Fibroblast of the aortic adventitia (primary cell): ENCODE measurements around the gene KIAA1191. TPM values are rescaled to one million over a fixed set of nuclear protein-coding genes. Genes with fewer than 3 reads are reported as not detected.
A peak's percentile ranks its signal among the peaks of the same experiment; 100 is the strongest.

ENCODE experiments used
- DNase-seq: peaks from one replicate; pipeline ENCODE4 v3.0.0-alpha.2; 2010; ENCODE audit warnings: low read depth
- H3K4me3 ChIP-seq: 2 replicates; pipeline ENCODE4 v1.5.1; 2011; ENCODE audit warnings: low read depth, mild to moderate bottlenecking, control low read depth, low read length, moderate library complexity
- total RNA-seq: library from RNA; depleted of rRNA; stranded (reverse); fragments of >200 nt; gene quantifications from 2 replicates; pipeline ENCODE4 v1.2.3, GENCODE V29; 2012; ENCODE audit warnings: low replicate concordance
- TF ChIP-seq, protein P1 (sequence below): IDR thresholded peaks from 2 replicates; pipeline ENCODE4 v1.5.1; 2011; ENCODE audit warnings: mild to moderate bottlenecking, low read length, control low read depth, inconsistent platforms; ENCODE audit not compliant: insufficient read depth

KIAA1191 gene
- total RNA-seq, 1 donor, result 81.8 TPM

GRCh38 chr5:176341325-176342157, 20.0 kb downstream of the KIAA1191 start:
- DNase-seq, result no peak

DNA sequence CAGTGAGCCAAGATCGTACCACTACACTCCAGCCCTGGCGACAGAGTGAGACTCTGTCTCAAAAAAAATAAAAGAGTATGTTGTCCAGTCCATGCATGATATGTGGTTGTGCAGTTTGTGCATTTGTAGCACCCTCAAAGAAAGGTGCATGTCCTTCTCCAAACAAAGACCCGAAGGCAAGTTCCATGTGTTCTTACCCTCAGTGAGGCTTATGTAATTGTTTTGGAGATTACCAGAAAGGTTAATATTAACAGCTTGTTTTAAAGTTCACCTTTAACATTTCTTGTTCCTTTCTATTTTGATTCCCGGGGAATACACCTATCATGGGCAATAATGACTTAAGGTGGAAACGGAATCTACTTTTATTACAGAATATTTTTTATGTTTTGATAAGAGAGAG, 22.3 kb downstream of the KIAA1191 start:
- H3K4me3 ChIP-seq, result no peak overlapping the region
- TF ChIP-seq, protein P1, sequence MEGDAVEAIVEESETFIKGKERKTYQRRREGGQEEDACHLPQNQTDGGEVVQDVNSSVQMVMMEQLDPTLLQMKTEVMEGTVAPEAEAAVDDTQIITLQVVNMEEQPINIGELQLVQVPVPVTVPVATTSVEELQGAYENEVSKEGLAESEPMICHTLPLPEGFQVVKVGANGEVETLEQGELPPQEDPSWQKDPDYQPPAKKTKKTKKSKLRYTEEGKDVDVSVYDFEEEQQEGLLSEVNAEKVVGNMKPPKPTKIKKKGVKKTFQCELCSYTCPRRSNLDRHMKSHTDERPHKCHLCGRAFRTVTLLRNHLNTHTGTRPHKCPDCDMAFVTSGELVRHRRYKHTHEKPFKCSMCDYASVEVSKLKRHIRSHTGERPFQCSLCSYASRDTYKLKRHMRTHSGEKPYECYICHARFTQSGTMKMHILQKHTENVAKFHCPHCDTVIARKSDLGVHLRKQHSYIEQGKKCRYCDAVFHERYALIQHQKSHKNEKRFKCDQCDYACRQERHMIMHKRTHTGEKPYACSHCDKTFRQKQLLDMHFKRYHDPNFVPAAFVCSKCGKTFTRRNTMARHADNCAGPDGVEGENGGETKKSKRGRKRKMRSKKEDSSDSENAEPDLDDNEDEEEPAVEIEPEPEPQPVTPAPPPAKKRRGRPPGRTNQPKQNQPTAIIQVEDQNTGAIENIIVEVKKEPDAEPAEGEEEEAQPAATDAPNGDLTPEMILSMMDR, result no peak
- no peak for DNase-seq

More at GRCh38 chr5:176341325-176342157, 20.0 kb downstream of the KIAA1191 start:
- no peak overlapping the region for H3K4me3 ChIP-seq
- TF ChIP-seq, protein P1, result no peak

DNA sequence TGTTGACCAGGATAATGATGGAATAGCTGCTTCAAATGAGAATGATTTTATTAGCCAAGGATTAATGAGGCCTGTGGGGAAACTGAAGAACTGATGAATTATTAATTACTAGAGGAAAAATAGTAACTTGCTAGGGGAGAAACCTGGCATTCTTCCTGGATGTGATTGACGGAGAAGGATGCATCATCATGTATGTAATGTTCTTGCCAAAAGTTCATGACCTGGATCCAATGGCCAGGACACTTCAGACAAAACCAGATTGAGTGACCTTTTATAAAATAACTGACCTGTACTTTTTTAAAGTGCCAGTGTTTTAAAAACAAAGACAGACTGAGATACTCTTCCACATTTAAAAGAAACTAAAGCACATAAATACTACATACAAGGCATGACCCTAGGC, 23.7 kb downstream of the KIAA1191 start:
- no peak for DNase-seq
- TF ChIP-seq, protein P1, result no peak

GRCh38 chr5:176334031-176334770, 27.4 kb downstream of the KIAA1191 start:
- H3K4me3 ChIP-seq, result no peak overlapping the region
- TF ChIP-seq, protein P1, result no peak
- no peak for DNase-seq

More for the DNA sequence above, 23.7 kb downstream of the KIAA1191 start:
- H3K4me3 ChIP-seq, result no peak overlapping the region

DNA sequence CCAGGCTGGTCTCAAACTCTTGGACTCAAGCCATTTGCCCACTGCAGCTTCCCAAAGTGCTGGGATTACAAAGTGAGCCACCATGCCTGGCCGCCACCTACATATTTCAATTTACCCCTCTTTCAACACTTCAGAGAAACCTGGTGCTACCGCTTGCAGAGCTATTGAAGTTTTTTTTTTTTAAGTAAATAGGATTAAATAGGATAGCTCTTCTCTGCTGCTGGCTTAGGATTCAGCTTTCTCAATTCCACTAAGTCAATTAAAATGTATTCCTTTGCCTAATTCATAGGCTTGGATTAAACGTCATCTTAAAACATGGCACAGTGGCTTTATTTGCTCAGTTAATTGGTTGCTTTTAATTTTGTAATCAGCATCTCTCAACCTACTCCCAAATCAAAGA, 41.0 kb downstream of the KIAA1191 start:
- H3K4me3 ChIP-seq, result no peak overlapping the region
- no peak for DNase-seq
- TF ChIP-seq, protein P1, result no peak

DNA sequence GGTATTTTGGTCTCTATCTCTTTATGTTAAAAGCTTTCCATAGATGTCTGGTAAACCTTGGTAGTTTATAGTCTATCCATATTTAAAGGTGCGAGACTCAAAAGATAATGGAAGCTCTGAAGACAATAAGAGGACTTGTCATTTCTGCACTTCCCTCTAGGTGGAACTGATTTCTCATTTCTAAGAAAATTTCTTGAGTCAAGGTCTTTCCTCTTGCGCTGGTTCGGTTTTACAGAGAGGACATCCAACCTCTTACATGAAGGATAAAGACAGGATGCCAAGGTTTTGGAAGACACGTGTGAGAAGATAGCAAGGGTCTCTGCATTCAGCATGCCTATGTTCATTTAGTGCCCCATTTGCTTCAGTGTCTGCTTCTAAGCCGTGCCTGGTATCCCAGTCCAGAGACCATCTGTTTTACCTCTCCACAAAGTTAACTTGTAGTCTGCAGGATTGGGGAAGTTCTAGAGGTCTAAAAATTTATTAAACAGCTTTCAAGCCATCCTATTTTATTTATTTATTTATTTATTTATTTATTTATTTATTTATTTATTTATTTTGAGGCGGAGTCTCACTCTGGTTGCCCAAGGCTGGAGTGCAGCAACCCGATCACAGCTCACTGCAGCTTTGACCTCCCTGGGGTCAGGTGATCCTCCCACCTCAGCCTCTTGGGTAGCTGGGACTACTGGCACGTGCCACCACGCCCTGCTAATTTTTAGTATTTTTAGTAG, 41.6 kb downstream of the KIAA1191 start:
- H3K4me3 ChIP-seq, result no peak overlapping the region
- DNase-seq, result peak; percentile 25
- TF ChIP-seq, protein P1, result no peak
